ENCODE data around the gene C1orf210.

C1orf210 gene

DNA sequence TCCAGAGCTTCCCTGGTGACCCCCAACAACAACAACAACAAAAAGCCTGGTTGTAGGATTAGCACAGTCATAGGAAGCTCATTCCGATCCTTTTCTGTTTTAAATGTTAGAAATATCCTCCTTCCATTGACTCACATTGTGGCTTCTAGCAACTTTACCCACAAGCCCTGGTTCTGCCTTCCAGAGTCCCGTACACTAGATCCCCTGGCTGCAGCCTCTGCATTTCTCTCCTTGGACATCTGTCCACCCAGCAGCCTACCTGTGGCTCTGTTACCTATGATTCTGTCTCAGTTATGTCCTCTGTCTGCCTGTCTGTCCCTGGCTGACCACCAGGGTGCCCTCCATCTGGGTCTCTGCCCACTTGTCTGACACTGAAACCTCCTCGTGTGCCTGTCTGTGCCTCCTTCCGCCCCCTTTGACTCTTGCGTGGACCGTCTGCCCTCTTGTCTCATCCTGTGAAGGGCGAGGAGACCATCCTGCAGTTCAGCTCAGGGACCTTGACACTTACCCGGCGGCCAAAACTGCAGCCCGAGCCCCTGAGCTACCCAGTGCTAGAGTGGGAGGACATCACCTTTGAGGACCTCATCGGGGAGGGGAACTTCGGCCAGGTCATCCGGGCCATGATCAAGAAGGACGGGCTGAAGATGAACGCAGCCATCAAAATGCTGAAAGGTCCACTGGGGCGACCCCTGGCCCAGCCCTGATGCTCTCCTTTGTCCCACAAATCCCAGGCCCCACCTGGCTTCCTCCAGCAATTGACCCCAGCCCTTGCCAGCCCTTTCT lies 31.5 kb upstream of the C1orf210 start:
- Mint-ChIP-seq H3K27ac (no peak overlapping the region), H3K4me3 (no peak overlapping the region), H3K27me3 (no peaks in the 10 kb centered on the region), H3K9me3 (no peaks in the 10 kb centered on the region), H3K36me3 (ENCODE audit: low read depth) (no peaks in the 10 kb centered on the region), H3K4me1 (ENCODE audit: low read depth) (peaks cover 43% of the 10 kb centered on the region)
- intact Hi-C loops (cut with micrococcal nuclease): no loop called here

DNA sequence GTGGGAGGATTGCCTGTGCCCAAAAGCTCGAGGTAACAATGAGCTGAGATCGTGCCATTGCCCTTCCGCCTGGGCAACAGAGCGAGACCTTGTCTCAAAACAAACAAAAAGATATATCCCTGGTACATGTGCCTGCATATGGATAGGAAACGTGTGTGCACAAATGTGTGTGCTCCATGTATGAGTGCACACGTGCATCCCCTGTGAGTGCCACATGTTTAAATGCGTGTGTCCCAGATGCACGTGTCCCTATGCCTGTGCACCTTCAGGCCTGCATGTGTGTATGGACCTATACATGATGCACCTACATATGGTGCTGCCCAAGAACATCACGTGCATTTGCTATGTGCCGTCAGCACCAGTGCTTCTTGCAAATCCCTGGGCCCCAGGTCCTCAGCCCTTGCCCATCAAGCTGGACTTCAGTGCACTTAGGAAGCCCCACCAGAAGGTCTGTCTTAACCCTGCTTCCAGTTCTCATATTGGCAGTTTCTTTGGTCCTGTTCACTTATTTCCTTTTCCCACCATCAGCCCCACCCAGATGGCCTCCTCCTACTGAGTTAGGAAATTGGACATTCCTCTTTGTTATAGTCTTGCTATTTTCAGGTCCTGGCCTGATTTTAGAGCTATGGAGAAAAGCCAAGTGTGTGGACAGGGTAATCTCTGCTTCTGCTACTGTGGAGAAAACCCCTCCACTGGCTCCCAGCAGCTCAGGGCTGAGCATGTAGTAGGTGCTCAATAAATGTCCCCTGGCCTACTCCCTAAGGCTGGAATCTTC lies 30.8 kb upstream of the C1orf210 start:
- intact Hi-C loops (cut with micrococcal nuclease): no loop called here
- Mint-ChIP-seq H3K27me3 (no peaks in the 10 kb centered on the region), H3K36me3 (ENCODE audit: low read depth) (no peaks in the 10 kb centered on the region), H3K4me1 (ENCODE audit: low read depth) (peaks cover 43% of the 10 kb centered on the region), H3K9me3 (no peaks in the 10 kb centered on the region), H3K4me3 (no peak overlapping the region), H3K27ac (no peak overlapping the region)

- H3K36me3 Mint-ChIP-seq (ENCODE audit: low read depth): no peaks in the 10 kb centered on the region
- H3K4me3 Mint-ChIP-seq: no peak overlapping the region
- no peaks in the 10 kb centered on the region for H3K27me3 Mint-ChIP-seq
- H3K9me3 Mint-ChIP-seq: no peaks in the 10 kb centered on the region
- H3K27ac Mint-ChIP-seq: no peak overlapping the region
- H3K4me1 Mint-ChIP-seq (ENCODE audit: low read depth): peaks cover 43% of the 10 kb centered on the region
- intact Hi-C loops (cut with micrococcal nuclease): no loop called here
These were observed 30.1 kb upstream of the C1orf210 start for GRCh38 chr1:43315481-43315880.

- no peak overlapping the region for H3K27ac Mint-ChIP-seq
- intact Hi-C loops (cut with micrococcal nuclease): no loop called here
- H3K27me3 Mint-ChIP-seq: no peaks in the 10 kb centered on the region
- no peaks in the 10 kb centered on the region for H3K36me3 Mint-ChIP-seq (ENCODE audit: low read depth)
- H3K9me3 Mint-ChIP-seq: no peaks in the 10 kb centered on the region
- H3K4me3 Mint-ChIP-seq: no peak overlapping the region
- peaks cover 34% of the 10 kb centered on the region for H3K4me1 Mint-ChIP-seq (ENCODE audit: low read depth)
These were observed 28.9 kb upstream of the C1orf210 start for GRCh38 chr1:43314233-43314632.

GRCh38 chr1:43313771-43314170 lies 28.4 kb upstream of the C1orf210 start:
- no peaks in the 10 kb centered on the region for H3K36me3 Mint-ChIP-seq (ENCODE audit: low read depth)
- peaks cover 34% of the 10 kb centered on the region for H3K4me1 Mint-ChIP-seq (ENCODE audit: low read depth)
- H3K4me3 Mint-ChIP-seq: no peak overlapping the region
- no peaks in the 10 kb centered on the region for H3K27me3 Mint-ChIP-seq
- intact Hi-C loops (cut with micrococcal nuclease): no loop called here
- no peaks in the 10 kb centered on the region for H3K9me3 Mint-ChIP-seq
- H3K27ac Mint-ChIP-seq: no peak overlapping the region

- intact Hi-C loops (cut with micrococcal nuclease): no loop called here
- Mint-ChIP-seq H3K36me3 (ENCODE audit: low read depth) (no peaks in the 10 kb centered on the region), H3K27ac (no peak overlapping the region), H3K4me3 (no peak overlapping the region), H3K4me1 (ENCODE audit: low read depth) (peaks cover 30% of the 10 kb centered on the region), H3K27me3 (no peaks in the 10 kb centered on the region), H3K9me3 (no peaks in the 10 kb centered on the region)
These were observed 27.5 kb upstream of the C1orf210 start for GRCh38 chr1:43312663-43313515.

DNA sequence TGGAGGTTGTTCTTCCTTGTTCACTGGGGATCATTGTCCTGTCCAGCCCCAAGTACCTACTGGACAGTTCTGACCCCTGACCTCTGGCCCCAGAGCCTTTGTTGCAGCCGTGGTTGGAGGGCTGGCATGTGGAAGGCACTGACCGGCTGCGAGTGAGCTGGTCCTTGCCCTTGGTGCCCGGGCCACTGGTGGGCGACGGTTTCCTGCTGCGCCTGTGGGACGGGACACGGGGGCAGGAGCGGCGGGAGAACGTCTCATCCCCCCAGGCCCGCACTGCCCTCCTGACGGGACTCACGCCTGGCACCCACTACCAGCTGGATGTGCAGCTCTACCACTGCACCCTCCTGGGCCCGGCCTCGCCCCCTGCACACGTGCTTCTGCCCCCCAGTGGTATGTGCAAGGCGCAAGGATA lies 26.8 kb upstream of the C1orf210 start:
- Mint-ChIP-seq H3K4me1 (ENCODE audit: low read depth) (peaks cover 28% of the 10 kb centered on the region), H3K4me3 (no peak overlapping the region), H3K9me3 (no peaks in the 10 kb centered on the region), H3K27ac (no peak overlapping the region), H3K36me3 (ENCODE audit: low read depth) (no peaks in the 10 kb centered on the region), H3K27me3 (no peaks in the 10 kb centered on the region)
- intact Hi-C loops (cut with micrococcal nuclease): no loop called here

DNA sequence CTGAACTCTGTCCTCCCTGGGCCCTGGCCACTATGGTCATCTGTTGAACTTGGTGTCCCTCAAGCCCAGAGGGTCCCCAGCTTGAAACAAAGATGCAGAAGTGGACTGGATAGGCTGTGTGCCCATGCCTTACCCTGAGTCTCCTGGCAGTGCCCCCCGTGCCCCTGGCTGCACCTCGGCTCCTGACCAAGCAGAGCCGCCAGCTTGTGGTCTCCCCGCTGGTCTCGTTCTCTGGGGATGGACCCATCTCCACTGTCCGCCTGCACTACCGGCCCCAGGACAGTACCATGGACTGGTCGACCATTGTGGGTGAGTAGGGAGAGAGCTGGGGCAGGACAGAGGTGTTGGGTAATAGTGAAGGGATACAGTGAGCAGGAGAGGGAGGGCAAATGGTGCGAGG lies 26.1 kb upstream of the C1orf210 start:
- H3K27me3 Mint-ChIP-seq: no peaks in the 10 kb centered on the region
- H3K9me3 Mint-ChIP-seq: no peaks in the 10 kb centered on the region
- peaks cover 21% of the 10 kb centered on the region for H3K4me1 Mint-ChIP-seq (ENCODE audit: low read depth)
- intact Hi-C loops (cut with micrococcal nuclease): no loop called here
- H3K4me3 Mint-ChIP-seq: no peak overlapping the region
- H3K27ac Mint-ChIP-seq: no peak overlapping the region
- H3K36me3 Mint-ChIP-seq (ENCODE audit: low read depth): no peaks in the 10 kb centered on the region

DNA sequence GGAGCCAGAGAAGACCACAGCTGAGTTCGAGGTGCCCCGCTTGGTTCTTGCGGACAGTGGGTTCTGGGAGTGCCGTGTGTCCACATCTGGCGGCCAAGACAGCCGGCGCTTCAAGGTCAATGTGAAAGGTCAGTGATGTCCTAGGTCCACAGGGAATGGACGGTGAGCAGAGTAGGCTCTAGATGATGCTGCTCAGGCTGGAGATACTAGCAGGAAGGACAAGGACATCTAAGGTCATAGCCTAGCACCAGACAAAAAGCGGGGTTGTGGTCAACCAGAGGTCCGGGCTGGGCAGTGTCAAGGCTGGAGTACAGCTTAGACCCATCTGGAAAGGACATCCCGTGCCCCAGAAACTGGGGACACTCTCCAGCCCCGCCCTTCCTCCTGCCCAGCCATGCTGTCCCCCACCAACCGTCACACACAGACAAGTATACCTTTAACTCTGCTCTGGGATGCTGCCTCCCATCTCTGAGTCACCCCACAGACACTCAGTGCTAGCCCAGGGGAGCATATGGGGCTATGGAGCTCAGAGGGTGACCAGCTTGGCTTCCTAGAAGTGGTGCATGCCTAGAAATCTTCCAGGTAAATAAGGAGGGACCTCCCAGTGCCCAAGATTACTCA lies 24.1 kb upstream of the C1orf210 start:
- Mint-ChIP-seq H3K9me3 (no peaks in the 10 kb centered on the region), H3K36me3 (ENCODE audit: low read depth) (no peaks in the 10 kb centered on the region), H3K4me1 (ENCODE audit: low read depth) (peaks cover 15% of the 10 kb centered on the region), H3K27me3 (no peaks in the 10 kb centered on the region), H3K27ac (no peak overlapping the region), H3K4me3 (no peak overlapping the region)
- intact Hi-C loops (cut with micrococcal nuclease): no loop called here

GRCh38 chr1:43308635-43309404 lies 23.4 kb upstream of the C1orf210 start:
- intact Hi-C loops (cut with micrococcal nuclease): no loop called here
- Mint-ChIP-seq H3K4me1 (ENCODE audit: low read depth) (peaks cover 15% of the 10 kb centered on the region), H3K36me3 (ENCODE audit: low read depth) (no peaks in the 10 kb centered on the region), H3K27ac (no peak overlapping the region), H3K4me3 (no peak overlapping the region), H3K27me3 (no peaks in the 10 kb centered on the region), H3K9me3 (no peaks in the 10 kb centered on the region)

DNA sequence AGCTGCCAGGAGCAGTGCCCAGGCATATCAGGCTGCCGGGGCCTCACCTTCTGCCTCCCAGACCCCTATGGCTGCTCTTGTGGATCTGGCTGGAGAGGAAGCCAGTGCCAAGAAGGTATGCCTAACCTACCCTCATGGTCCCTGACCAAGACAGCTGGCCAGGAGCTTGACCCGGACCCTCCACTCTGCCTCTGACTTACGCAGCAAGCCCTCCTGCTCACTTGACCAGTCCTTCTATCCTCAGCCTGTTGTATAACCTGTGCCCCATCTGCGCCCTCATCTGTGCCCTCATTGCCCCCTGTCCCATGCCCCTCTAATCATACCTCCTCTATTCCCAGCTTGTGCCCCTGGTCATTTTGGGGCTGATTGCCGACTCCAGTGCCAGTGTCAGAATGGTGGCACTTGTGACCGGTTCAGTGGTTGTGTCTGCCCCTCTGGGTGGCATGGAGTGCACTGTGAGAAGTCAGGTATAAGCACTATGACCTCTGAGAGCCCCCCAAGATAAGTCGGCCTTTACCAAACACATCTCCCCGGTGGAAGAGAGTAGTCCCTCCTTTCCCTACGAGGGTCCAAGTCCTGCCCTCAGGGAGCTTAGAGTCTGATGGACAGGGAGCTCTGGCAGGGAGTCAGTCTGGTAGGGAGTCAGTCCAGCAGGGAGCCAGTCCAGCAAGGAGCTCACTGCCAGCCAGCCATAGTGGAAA lies 22.2 kb upstream of the C1orf210 start:
- H3K4me1 Mint-ChIP-seq (ENCODE audit: low read depth): peaks cover 11% of the 10 kb centered on the region
- no peaks in the 10 kb centered on the region for H3K27me3 Mint-ChIP-seq
- H3K36me3 Mint-ChIP-seq (ENCODE audit: low read depth): no peaks in the 10 kb centered on the region

GRCh38 chr1:43306688-43307457 lies 21.5 kb upstream of the C1orf210 start:
- H3K4me3 Mint-ChIP-seq: no peak overlapping the region
- H3K27ac Mint-ChIP-seq: no peak overlapping the region
- peaks cover 7% of the 10 kb centered on the region for H3K4me1 Mint-ChIP-seq (ENCODE audit: low read depth)
- intact Hi-C loops (cut with micrococcal nuclease): no loop called here
- peaks cover 4% of the 10 kb centered on the region for H3K27me3 Mint-ChIP-seq
- H3K36me3 Mint-ChIP-seq (ENCODE audit: low read depth): no peaks in the 10 kb centered on the region
- H3K9me3 Mint-ChIP-seq: no peaks in the 10 kb centered on the region

More for the DNA sequence above, 22.2 kb upstream of the C1orf210 start:
- Mint-ChIP-seq H3K4me3 (no peak overlapping the region), H3K27ac (no peak overlapping the region), H3K9me3 (no peaks in the 10 kb centered on the region)
- intact Hi-C loops (cut with micrococcal nuclease): no loop called here

Data from dendritic cell treated with granulocyte-macrophage colony-stimulating factor and Interleukin-4, amounts not matched to agents 40 ng/mL and 50 ng/mL, for 4 days (primary cell).